K562 (cell line): ENCODE data around the gene CLDN14. TPM values are rescaled to one million over a fixed set of nuclear protein-coding genes. Genes with fewer than 3 reads are reported as not detected.

ENCODE experiments used
- ATAC-seq: fragments of 200-7000 bp; cut with Tn5 transposase; 3 replicates; pipeline ENCODE4 v1.9.1; 2020; ENCODE audit warnings: moderate library complexity
- BruUV-seq: library from RNA; stranded (reverse); fragments of 400-500 nt; replicated peaks from 2 replicates; lab custom pipeline; 2021; lab: Mats Ljungman, UMichigan
- CTCF ChIA-PET: fragments of 300-600 bp; formaldehyde crosslinking; extraction: SDS; loops from one replicate; lab custom pipeline; 2021; ENCODE audit warnings: low intra/inter-chr PET ratio; lab: Yijun Ruan, JAX
- POLR2A ChIA-PET: fragments of 300-600, 350-650 bp; sonication (Branson Sonifier 250); formaldehyde crosslinking; extraction: SDS; loops from one replicate; lab custom pipeline; 2021; ENCODE audit warnings: antibody characterized with exemption, inconsistent platforms; lab: Yijun Ruan, JAX
- DNase-seq, 4 experiments: peaks; one replicate each; pipeline versions ENCODE4 v3.0.0 to v3.0.0-alpha.2; 2011 to 2018; ENCODE audit warnings: low spot score in 3 of 4, mixed read lengths in 3 of 4; ENCODE audit errors: extremely low read depth in 1 of 4
- FAIRE-seq: peaks from 2 replicates; lab custom pipeline; 2011; peaks lifted over from hg19 to GRCh38; lab: Jason Lieb, UNC
- H2AFZ ChIP-seq: 2 replicates; pipeline ENCODE4 v1.6.0; 2011; ENCODE audit warnings: low read depth, low read length, control low read depth, inconsistent platforms
- H3K27ac ChIP-seq: fragments of 200-600 bp; 3 replicates; pipeline ENCODE4 v1.8.0; 2011; ENCODE audit warnings: low read depth, mild to moderate bottlenecking, control low read depth, inconsistent platforms, low read length, moderate library complexity, mixed read lengths; ENCODE audit errors: extremely low read depth
- H3K27me3 ChIP-seq, 2 experiments: fragments of 300-600 bp in 1 of 2; 2 replicates in 1 of 2; 3 replicates in 1 of 2; pipeline versions ENCODE4 v1.6.0 to v1.8.0; 2011; ENCODE audit warnings: inconsistent platforms in 2 of 2, low read length in 2 of 2, mild to moderate bottlenecking in 1 of 2, mixed read lengths in 1 of 2, moderate library complexity in 1 of 2; ENCODE audit not compliant: control insufficient read depth in 2 of 2, insufficient read depth in 2 of 2
- H3K36me3 ChIP-seq: fragments of 300-600 bp; 3 replicates; pipeline ENCODE4 v1.8.0; 2011; ENCODE audit warnings: mild to moderate bottlenecking, low read length, inconsistent platforms; ENCODE audit not compliant: control insufficient read depth, insufficient read depth
- H3K4me1 ChIP-seq, 2 experiments: fragments of 200-600 bp in 1 of 2; replicated peaks in 1 of 2; 2 replicates in 1 of 2; 3 replicates in 1 of 2; pipeline versions ENCODE4 v1.5.1 to v1.8.0; 2011; ENCODE audit warnings: inconsistent platforms in 2 of 2, low read length in 2 of 2, mild to moderate bottlenecking in 1 of 2, mixed read lengths in 1 of 2, moderate library complexity in 1 of 2; ENCODE audit not compliant: control insufficient read depth in 2 of 2, insufficient read depth in 2 of 2
- H3K4me2 ChIP-seq: 2 replicates; pipeline ENCODE4 v1.6.1; 2011; ENCODE audit warnings: low read length, control low read depth, inconsistent platforms, mixed read lengths; ENCODE audit not compliant: insufficient read depth
- H3K4me3 ChIP-seq: fragments of 200-600 bp; sonication (generic), shearing (Covaris generic); 2 replicates; pipeline ENCODE4 v1.5.1; 2016; ENCODE audit warnings: control low read depth, inconsistent platforms
- H3K79me2 ChIP-seq: fragments of 200-600 bp; 3 replicates; pipeline ENCODE4 v1.8.0; 2011; ENCODE audit warnings: low read length, inconsistent platforms; ENCODE audit not compliant: control insufficient read depth, insufficient read depth
- H3K9ac ChIP-seq, 2 experiments: 2 replicates each; pipeline versions ENCODE4 v1.6.0 to v1.6.1; 2011; ENCODE audit warnings: low read depth in 2 of 2, low read length in 2 of 2, control low read depth in 1 of 2, inconsistent platforms in 1 of 2, mild to moderate bottlenecking in 1 of 2, mixed read lengths in 1 of 2; ENCODE audit not compliant: insufficient read depth in 1 of 2
- H3K9me1 ChIP-seq: one replicate; pipeline ENCODE4 v1.6.0; 2011; ENCODE audit warnings: inconsistent platforms, mild to moderate bottlenecking, low read length, moderate library complexity; ENCODE audit not compliant: control insufficient read depth, insufficient read depth
- H3K9me3 ChIP-seq: replicated peaks from 2 replicates; pipeline ENCODE4 v1.5.1; 2011; ENCODE audit warnings: low read depth, low read length, inconsistent platforms; ENCODE audit not compliant: control insufficient read depth, insufficient read depth
- H4K20me1 ChIP-seq: replicated peaks from 2 replicates; pipeline ENCODE4 v1.6.1; 2011; ENCODE audit warnings: low read length, inconsistent platforms, mixed read lengths; ENCODE audit not compliant: control insufficient read depth, insufficient read depth
- CREBBP ChIP-seq: IDR thresholded peaks from one replicate; pipeline ENCODE4 v1.6.1; 2012; ENCODE audit warnings: low read depth, mild to moderate bottlenecking, control low read depth, inconsistent platforms, low read length
- CTCF ChIP-seq, 3 experiments: IDR thresholded peaks in 2 of 3; conservative IDR thresholded peaks in 1 of 3; 2 replicates each; pipeline ENCODE4 v1.5.1; 2011 to 2012; ENCODE audit warnings: low read length in 3 of 3, mild to moderate bottlenecking in 3 of 3, control low read depth in 2 of 3, improper control_type of control experiment in 1 of 3, inconsistent platforms in 1 of 3, low read depth in 1 of 3, mixed read lengths in 1 of 3, moderate library complexity in 1 of 3; ENCODE audit not compliant: insufficient read depth in 2 of 3
- HDAC6 ChIP-seq: IDR thresholded peaks from 2 replicates; pipeline ENCODE4 v1.6.1; 2012; ENCODE audit warnings: low read depth, mild to moderate bottlenecking, control low read depth, inconsistent platforms, low read length, moderate library complexity
- MED1 ChIP-seq: sonication (generic); formaldehyde crosslinking; IDR thresholded peaks from 2 replicates; pipeline ENCODE4 v1.8.1; 2023; ENCODE audit warnings: missing genetic modification reagents, borderline replicate concordance
- NELFE ChIP-seq: IDR thresholded peaks from 2 replicates; pipeline ENCODE4 v1.6.1; 2011; ENCODE audit warnings: mild to moderate bottlenecking; ENCODE audit not compliant: insufficient read depth, insufficient read length
- NEUROD1 ChIP-seq: fragments of 150-350 bp; IDR thresholded peaks from 2 replicates; pipeline ENCODE4 v1.6.1; 2014; ENCODE audit warnings: borderline replicate concordance, low read length, low read depth; ENCODE audit not compliant: partially characterized antibody
- NFIC ChIP-seq: fragments of 450-650 bp; IDR thresholded peaks from 2 replicates; pipeline ENCODE4 v1.6.1; 2017; ENCODE audit warnings: mild to moderate bottlenecking, inconsistent platforms
- RBM22 ChIP-seq: fragments of 200-400 bp; formaldehyde crosslinking; IDR thresholded peaks from 2 replicates; pipeline ENCODE4 v1.6.1; 2018; ENCODE audit warnings: low read length, low read depth; ENCODE audit not compliant: poor library complexity, severe bottlenecking
- STAT6 ChIP-seq: sonication (generic); formaldehyde crosslinking; IDR thresholded peaks from 2 replicates; pipeline ENCODE4 v1.8.1; 2023; ENCODE audit warnings: mild to moderate bottlenecking, missing genetic modification reagents
- TRIM24 ChIP-seq, 2 experiments: fragments of 450-650 bp; IDR thresholded peaks; 2 replicates each; pipeline ENCODE4 v1.6.1; 2016
- ZNF212 ChIP-seq: fragments of 450-650 bp; formaldehyde crosslinking; IDR thresholded peaks from 2 replicates; pipeline ENCODE4 v1.4.0; 2020; ENCODE audit warnings: mild to moderate bottlenecking
- ZNF511 ChIP-seq: sonication (generic); formaldehyde crosslinking; IDR thresholded peaks from 2 replicates; pipeline ENCODE4 v1.8.0; 2022; ENCODE audit warnings: mild to moderate bottlenecking, missing genetic modification reagents
- WGBS: fragments of 100-300 bp; shearing (Covaris generic); methylation state at CpG from one replicate; pipeline ENCODE4 v1.1.6; 2016; ENCODE audit warnings: low coverage, mixed read lengths; ENCODE audit not compliant: insufficient coverage; ENCODE audit errors: missing lambda C conversion rate; 5-methylcytosine and 5-hydroxymethylcytosine counted together
- in situ Hi-C: fragments of 300-500 bp; cut with MboI; formaldehyde crosslinking; loops from 4 replicates; pipeline ENCODE4 v1.15.0; 2018; ENCODE audit warnings: inconsistent platforms, mixed read lengths
- intact Hi-C: fragments of 100-400 bp; cut with micrococcal nuclease; formaldehyde crosslinking; loops from 2 replicates; pipeline ENCODE4 v1.14.2; 2022
- polyA plus RNA-seq, 8 experiments: library from polyadenylated mRNA; depleted of rRNA in 4 of 8; stranded (reverse) in 5 of 8; unstranded in 3 of 8; fragments of >200 nt; fragmentation: Nextera tagmentation in 2 of 8; fragmentation: Illumina TruSeq in 1 of 8; extraction: Ambion mirVana in 2 of 8; extraction: Trizol in 1 of 8; gene quantifications; 2 replicates each; pipeline versions ENCODE4 v1.2.1 to v1.2.3, GENCODE V29; 2011 to 2014; ENCODE audit warnings: inconsistent platforms in 1 of 8, missing spikeins in 1 of 8
- total RNA-seq, 7 experiments: library from RNA; depleted of rRNA in 6 of 7; stranded (reverse); fragments of >200 nt in 6 of 7; fragmentation: Illumina TruSeq in 2 of 7; extraction: Trizol in 2 of 7; gene quantifications; 2 replicates each; pipeline versions ENCODE4 v1.2.1 to v1.2.3, GENCODE V29; 2011 to 2021; ENCODE audit warnings: low replicate concordance in 1 of 7

Gene CLDN14
- total and polyA plus RNA-seq, 9 of the 15 experiments (the other 6 are each of a cell fraction or from before 2014, with no cell fraction given): not detected

GRCh38 chr21:36482673-36483072 lies 2.8 kb upstream of the CLDN14 start:
- intact Hi-C loops (no loop called here), in situ Hi-C loops (no loop called here)
- WGBS: 3% methylated on average over 4 of the region's 4 CpGs
- no peak for TF ChIP-seq NEUROD1
- Histone ChIP-seq H3K4me2 (no peak overlapping the region), H3K4me3 (no peak overlapping the region), H3K9me3 (no peaks in the 10 kb centered on the region), H3K9me1 (no peaks in the 10 kb centered on the region), H3K79me2 (no peaks in the 10 kb centered on the region), H3K27ac (no peak overlapping the region), H2AFZ (no peak overlapping the region), H4K20me1 (peaks cover 3% of the 10 kb centered on the region), H3K27me3 (peaks cover 60 to 91% of the 10 kb centered on the region in 2 experiments), H3K4me1 (peaks cover 0 to 2% of the 10 kb centered on the region in 2 experiments; a peak in 1 of 5 replicates), H3K9ac (no peak overlapping the region), H3K36me3 (no peaks in the 10 kb centered on the region)
- CTCF ChIA-PET: no interaction called here
- FAIRE-seq (no peak), DNase-seq (no peak), ATAC-seq (no peak)
- POLR2A ChIA-PET: no interaction called here
- BruUV-seq: no TSS peak

- Histone ChIP-seq H3K9ac (no peak overlapping the region), H3K4me1 (peaks cover 0 to 2% of the 10 kb centered on the region in 2 experiments; a peak in 1 of 5 replicates), H3K9me3 (no peaks in the 10 kb centered on the region), H3K4me3 (no peak overlapping the region), H3K9me1 (no peaks in the 10 kb centered on the region), H3K27me3 (peaks cover 60 to 91% of the 10 kb centered on the region in 2 experiments), H3K4me2 (no peak overlapping the region), H4K20me1 (peaks cover 3% of the 10 kb centered on the region), H3K79me2 (no peaks in the 10 kb centered on the region), H3K27ac (no peak overlapping the region), H3K36me3 (no peaks in the 10 kb centered on the region), H2AFZ (no peak overlapping the region)
- intact Hi-C loops: no loop called here
- ChIA-PET POLR2A (no interaction called here), CTCF (no interaction called here)
- no peak for DNase-seq
- no TSS peak for BruUV-seq
- in situ Hi-C loops: no loop called here
- 0% methylated on average over 4 of the region's 4 CpGs for WGBS
- ATAC-seq: no peak
- FAIRE-seq: no peak
- no peak for TF ChIP-seq CTCF (IDR thresholded peaks at IDR 0.05 in 2 of 3, conservative IDR thresholded peaks at IDR 0.05 in 1 of 3; ENCODE audit: insufficient read depth in 2 of 3, low read depth in 1 of 3, low read length in 3 of 3)
- TF ChIP-seq STAT6: no peak
- no peak for TF ChIP-seq ZNF212 (CRISPR knock-in tag)
- no peak for TF ChIP-seq TRIM24 (IDR thresholded peaks at IDR 0.05)
- TF ChIP-seq RBM22: no peak
- no peak for TF ChIP-seq HDAC6
- TF ChIP-seq MED1 (CRISPR knock-in tag): no peak
- TF ChIP-seq ZNF511: no peak
- TF ChIP-seq CREBBP: no peak
- TF ChIP-seq NELFE: no peak
- no peak for TF ChIP-seq NFIC
These were observed 2.3 kb upstream of the CLDN14 start for GRCh38 chr21:36482181-36482580.
